H9 (cell line): ENCODE data around the gene DDA1. TPM values are rescaled to one million over a fixed set of nuclear protein-coding genes. Genes with fewer than 3 reads are reported as not detected.

Experiments
- DNase-seq: peaks from one replicate; pipeline ENCODE4 v3.0.0-alpha.2; 2017
- H2AFZ ChIP-seq: one replicate; pipeline ENCODE4 v1.6.1; 2013; ENCODE audit warnings: mild to moderate bottlenecking, low read length, control low read depth, moderate library complexity
- H2AK5ac ChIP-seq: 2 replicates; pipeline ENCODE4 v1.6.1; 2013; ENCODE audit warnings: low read length, control low read depth, mixed read lengths; ENCODE audit not compliant: insufficient read length
- H2BK120ac ChIP-seq: one replicate; pipeline ENCODE4 v1.6.1; 2013; ENCODE audit warnings: low read depth, mild to moderate bottlenecking, low read length, control low read depth, inconsistent platforms; ENCODE audit not compliant: poor library complexity, severe bottlenecking
- H2BK12ac ChIP-seq: 2 replicates; pipeline ENCODE4 v1.6.1; 2013; ENCODE audit warnings: low read length, control low read depth, mixed read lengths, low read depth; ENCODE audit not compliant: insufficient read length
- H2BK15ac ChIP-seq: 2 replicates; pipeline ENCODE4 v1.6.1; 2013; ENCODE audit warnings: low read depth, low read length, control low read depth
- H2BK20ac ChIP-seq: one replicate; pipeline ENCODE4 v1.6.1; 2013; ENCODE audit warnings: low read depth, mild to moderate bottlenecking, low read length, control low read depth, inconsistent platforms; ENCODE audit not compliant: poor library complexity, severe bottlenecking
- H2BK5ac ChIP-seq: 2 replicates; pipeline ENCODE4 v1.6.1; 2013; ENCODE audit warnings: low read length, control low read depth, mixed read lengths; ENCODE audit not compliant: insufficient read length
- H3K14ac ChIP-seq: 2 replicates; pipeline ENCODE4 v1.6.1; 2013; ENCODE audit warnings: low read length, control low read depth; ENCODE audit not compliant: insufficient read depth
- H3K18ac ChIP-seq: 2 replicates; pipeline ENCODE4 v1.6.1; 2013; ENCODE audit warnings: low read depth, mild to moderate bottlenecking, mixed read lengths, low read length, control low read depth; ENCODE audit not compliant: insufficient read length
- H3K23ac ChIP-seq: 2 replicates; pipeline ENCODE4 v1.6.1; 2013; ENCODE audit warnings: low read length, control low read depth, mixed read lengths, low read depth; ENCODE audit not compliant: insufficient read length
- H3K23me2 ChIP-seq: 2 replicates; pipeline ENCODE4 v1.6.1; 2013; ENCODE audit warnings: low read depth, mild to moderate bottlenecking, mixed read lengths, low read length, control low read depth; ENCODE audit not compliant: insufficient read length, poor library complexity, severe bottlenecking
- H3K27ac ChIP-seq: 2 replicates; pipeline ENCODE4 v1.5.1; 2013; ENCODE audit warnings: low read length, control low read depth, mixed read lengths, low read depth; ENCODE audit not compliant: insufficient read length
- H3K27me3 ChIP-seq: 2 replicates; pipeline ENCODE4 v1.6.1; 2013; ENCODE audit warnings: low read length, control low read depth, inconsistent platforms; ENCODE audit not compliant: insufficient read depth
- H3K4ac ChIP-seq: 2 replicates; pipeline ENCODE4 v1.6.1; 2013; ENCODE audit warnings: low read depth, mild to moderate bottlenecking, control low read depth, inconsistent platforms, low read length, moderate library complexity
- H3K4me1 ChIP-seq: 2 replicates; pipeline ENCODE4 v1.6.1; 2013; ENCODE audit warnings: low read length, control low read depth, inconsistent platforms; ENCODE audit not compliant: insufficient read depth
- H3K4me2 ChIP-seq: 2 replicates; pipeline ENCODE4 v1.6.1; 2013; ENCODE audit warnings: low read length, control low read depth, mixed read lengths; ENCODE audit not compliant: insufficient read length, insufficient read depth
- H3K56ac ChIP-seq: 2 replicates; pipeline ENCODE4 v1.6.1; 2013; ENCODE audit warnings: low read depth, mild to moderate bottlenecking, mixed read lengths, low read length, control low read depth; ENCODE audit not compliant: insufficient read length
- H3K79me1 ChIP-seq: 2 replicates; pipeline ENCODE4 v1.6.1; 2013; ENCODE audit warnings: low read depth, mild to moderate bottlenecking, moderate library complexity, low read length, control low read depth, inconsistent platforms; ENCODE audit not compliant: insufficient read depth, poor library complexity, severe bottlenecking
- H3K79me2 ChIP-seq: 2 replicates; pipeline ENCODE4 v1.6.1; 2013; ENCODE audit warnings: low read length, control low read depth, inconsistent platforms; ENCODE audit not compliant: insufficient read depth
- H3K9ac ChIP-seq: 2 replicates; pipeline ENCODE4 v1.6.1; 2013; ENCODE audit warnings: low read length, control low read depth, mixed read lengths; ENCODE audit not compliant: insufficient read length; ENCODE audit errors: extremely low read depth
- H3K9me3 ChIP-seq: one replicate; pipeline ENCODE4 v1.6.1; 2013; ENCODE audit warnings: low read depth, low read length, inconsistent platforms; ENCODE audit not compliant: control insufficient read depth
- H3T11ph ChIP-seq: one replicate; pipeline ENCODE4 v1.6.1; 2013; ENCODE audit warnings: mild to moderate bottlenecking, low read length, control low read depth, inconsistent platforms
- H4K20me1 ChIP-seq: one replicate; pipeline ENCODE4 v1.6.1; 2013; ENCODE audit not compliant: control insufficient read depth, insufficient read length, insufficient read depth
- H4K5ac ChIP-seq: 2 replicates; pipeline ENCODE4 v1.6.1; 2013; ENCODE audit warnings: low read depth, mild to moderate bottlenecking, mixed read lengths, low read length, control low read depth; ENCODE audit not compliant: insufficient read length
- H4K8ac ChIP-seq: replicated peaks from 2 replicates; pipeline ENCODE4 v1.6.1; 2013; ENCODE audit warnings: low read length, control low read depth, mixed read lengths, low read depth; ENCODE audit not compliant: insufficient read length
- H4K91ac ChIP-seq: 2 replicates; pipeline ENCODE4 v1.6.1; 2013; ENCODE audit warnings: low read depth, mild to moderate bottlenecking, moderate library complexity, mixed read lengths, low read length, control low read depth; ENCODE audit not compliant: insufficient read length
- H3K27ac Mint-ChIP-seq, 3 experiments: 2 replicates in 2 of 3; 3 replicates in 1 of 3; pipeline ENCODE4 v1.8.0; 2020 to 2021; ENCODE audit warnings: mixed read lengths in 3 of 3, mild to moderate bottlenecking in 1 of 3, moderate library complexity in 1 of 3
- H3K27me3 Mint-ChIP-seq: 2 replicates; pipeline ENCODE4 v1.8.0; 2021; ENCODE audit warnings: low read depth, mild to moderate bottlenecking, moderate library complexity, mixed read lengths
- H3K36me3 Mint-ChIP-seq, 3 experiments: 2 replicates in 2 of 3; 3 replicates in 1 of 3; pipeline ENCODE4 v1.8.0; 2020 to 2021; ENCODE audit warnings: low read depth in 3 of 3, mixed read lengths in 3 of 3; ENCODE audit not compliant: insufficient read depth in 1 of 3
- H3K4me1 Mint-ChIP-seq, 2 experiments: 2 replicates each; pipeline ENCODE4 v1.8.0; 2020; ENCODE audit warnings: mixed read lengths in 2 of 2
- H3K4me3 Mint-ChIP-seq, 2 experiments: 2 replicates in 1 of 2; 3 replicates in 1 of 2; pipeline ENCODE4 v1.8.0; 2020 to 2021; ENCODE audit warnings: mild to moderate bottlenecking in 2 of 2, mixed read lengths in 2 of 2, moderate library complexity in 1 of 2
- H3K9me3 Mint-ChIP-seq, 2 experiments: 2 replicates in 1 of 2; 3 replicates in 1 of 2; pipeline ENCODE4 v1.8.0; 2020; ENCODE audit warnings: mild to moderate bottlenecking in 2 of 2, mixed read lengths in 2 of 2, moderate library complexity in 1 of 2
- WGBS: extraction: QIAGEN DNeasy Blood & Tissue Kit; methylation state at CpG from one replicate; pipeline ENCODE4 v1.1.7; 2013; ENCODE audit warnings: missing lambda C conversion rate, low lambda C conversion rate, mixed read lengths; ENCODE audit not compliant: insufficient read length; ENCODE audit errors: extremely low coverage; 5-methylcytosine and 5-hydroxymethylcytosine counted together
- total RNA-seq: library from RNA; stranded (reverse); gene quantifications from 2 replicates; pipeline ENCODE4 v1.2.1, GENCODE V29; 2021
- TF ChIP-seq, protein P1 (sequence below): fragments of 200-600 bp; sonication (generic); conservative IDR thresholded peaks from 3 replicates; pipeline ENCODE4 v1.8.0; 2021; ENCODE audit warnings: antibody characterized with exemption, mild to moderate bottlenecking

DDA1 gene
- total RNA-seq, 1 experiment from 2014 or later, result 45.7 TPM

DNA sequence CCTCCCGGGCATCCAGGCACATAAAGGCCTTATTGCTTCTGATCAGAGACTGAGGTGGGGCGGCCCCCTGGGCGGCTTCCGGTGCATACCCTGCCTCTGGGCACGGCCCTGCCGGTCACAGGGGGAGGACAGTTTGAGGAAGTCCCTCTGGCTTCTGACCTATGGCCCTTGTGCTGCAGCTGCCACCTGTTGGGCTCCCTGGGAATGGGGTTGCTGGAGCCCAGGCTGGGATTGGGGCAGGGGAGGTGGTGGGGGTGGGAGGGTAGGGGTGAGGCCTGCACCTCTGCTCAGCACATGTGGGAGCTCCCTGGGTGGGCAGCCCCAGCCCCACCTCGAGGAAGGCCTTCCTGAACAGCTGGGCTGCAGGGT, 14.6 kb downstream of the DDA1 start:
- Histone ChIP-seq H3K79me1 (no peaks in the 10 kb centered on the region), H3K23ac (no peak overlapping the region), H3K9ac (no peak overlapping the region), H3K18ac (no peak overlapping the region), H3K4me1 (no peaks in the 10 kb centered on the region), H3K27ac (no peak overlapping the region), H4K5ac (no peak overlapping the region), H3K9me3 (no peaks in the 10 kb centered on the region), H2BK15ac (no peak overlapping the region), H4K91ac (no peak overlapping the region), H4K20me1 (no peaks in the 10 kb centered on the region), H2BK5ac (no peak overlapping the region), H3K4me2 (no peak overlapping the region), H3K23me2 (peaks cover 5% of the 10 kb centered on the region), H3T11ph (no peak overlapping the region), H2AK5ac (no peak overlapping the region), H3K14ac (no peak overlapping the region), H2BK20ac (no peak overlapping the region), H4K8ac (no peak overlapping the region), H3K56ac (no peak overlapping the region), H3K4ac (no peak overlapping the region), H2BK120ac (no peak overlapping the region), H3K79me2 (no peaks in the 10 kb centered on the region), H2BK12ac (no peak overlapping the region), H3K27me3 (no peaks in the 10 kb centered on the region), H2AFZ (no peak overlapping the region)
- Mint-ChIP-seq H3K27me3 (peaks cover 2% of the 10 kb centered on the region; the same call in 1 of the 2 replicates), H3K4me1 (peaks cover 6 to 16% of the 10 kb centered on the region in 2 experiments), H3K9me3 (no peaks in the 10 kb centered on the region), H3K27ac (no peak overlapping the region), H3K4me3 (no peak overlapping the region), H3K36me3 (peaks cover 12 to 49% (median 28%) of the 10 kb centered on the region in 3 experiments)
- WGBS, result no CpG with 5 or more reads among the region's 7 CpGs
- TF ChIP-seq, protein P1, sequence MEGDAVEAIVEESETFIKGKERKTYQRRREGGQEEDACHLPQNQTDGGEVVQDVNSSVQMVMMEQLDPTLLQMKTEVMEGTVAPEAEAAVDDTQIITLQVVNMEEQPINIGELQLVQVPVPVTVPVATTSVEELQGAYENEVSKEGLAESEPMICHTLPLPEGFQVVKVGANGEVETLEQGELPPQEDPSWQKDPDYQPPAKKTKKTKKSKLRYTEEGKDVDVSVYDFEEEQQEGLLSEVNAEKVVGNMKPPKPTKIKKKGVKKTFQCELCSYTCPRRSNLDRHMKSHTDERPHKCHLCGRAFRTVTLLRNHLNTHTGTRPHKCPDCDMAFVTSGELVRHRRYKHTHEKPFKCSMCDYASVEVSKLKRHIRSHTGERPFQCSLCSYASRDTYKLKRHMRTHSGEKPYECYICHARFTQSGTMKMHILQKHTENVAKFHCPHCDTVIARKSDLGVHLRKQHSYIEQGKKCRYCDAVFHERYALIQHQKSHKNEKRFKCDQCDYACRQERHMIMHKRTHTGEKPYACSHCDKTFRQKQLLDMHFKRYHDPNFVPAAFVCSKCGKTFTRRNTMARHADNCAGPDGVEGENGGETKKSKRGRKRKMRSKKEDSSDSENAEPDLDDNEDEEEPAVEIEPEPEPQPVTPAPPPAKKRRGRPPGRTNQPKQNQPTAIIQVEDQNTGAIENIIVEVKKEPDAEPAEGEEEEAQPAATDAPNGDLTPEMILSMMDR, result no peak
- DNase-seq, result no peak
